ENCODE results near the gene NTM.
"Not testable (repeated sequence)": the region's sequence is repeated elsewhere in the genome, so short reads cannot be mapped to it uniquely, and the experiment has no call there.

Gene NTM

GRCh38 chr11:131465039-131465438, 94.6 kb downstream of the NTM start:
- no peak for DNase-seq

GRCh38 chr11:131465746-131466145, 95.3 kb downstream of the NTM start:
- no peak for DNase-seq

- no peak for DNase-seq
Measured at GRCh38 chr11:131467645-131468394, 97.4 kb downstream of the NTM start.

- DNase-seq = no peak
Measured at GRCh38 chr11:131468565-131468964, 98.2 kb downstream of the NTM start.

GRCh38 chr11:131470216-131470925, 100.0 kb downstream of the NTM start:
- no peak for DNase-seq

GRCh38 chr11:131471976-131472375, 101.6 kb downstream of the NTM start:
- DNase-seq = no peak

- DNase-seq = no peak
Measured at GRCh38 chr11:131474947-131475346, 104.5 kb downstream of the NTM start.

GRCh38 chr11:131476266-131476665, 105.9 kb downstream of the NTM start:
- no peak for DNase-seq

- no peak for DNase-seq
Measured at GRCh38 chr11:131478341-131478740, 107.9 kb downstream of the NTM start.

- no peak for DNase-seq
Measured at GRCh38 chr11:131481303-131481702, 110.9 kb downstream of the NTM start.

- no peak for DNase-seq
Measured at GRCh38 chr11:131481971-131482370, 111.6 kb downstream of the NTM start.

GRCh38 chr11:131483453-131483852, 113.0 kb downstream of the NTM start:
- DNase-seq = no peak

- DNase-seq = no peak
Measured at GRCh38 chr11:131483877-131484276, 113.5 kb downstream of the NTM start.

GRCh38 chr11:131486100-131486499, 115.7 kb downstream of the NTM start:
- DNase-seq = no peak

GRCh38 chr11:131486937-131487635, 116.7 kb downstream of the NTM start:
- no peak for DNase-seq

GRCh38 chr11:131488238-131488637, 117.8 kb downstream of the NTM start:
- DNase-seq = no peak

GRCh38 chr11:131491503-131491902, 121.1 kb downstream of the NTM start:
- no peak for DNase-seq

- no peak for DNase-seq
Measured at GRCh38 chr11:131495423-131495822, 125.0 kb downstream of the NTM start.

- not testable (repeated sequence) for DNase-seq
Measured at GRCh38 chr11:131497686-131498085, 127.3 kb downstream of the NTM start.

GRCh38 chr11:131498631-131499160, 128.3 kb downstream of the NTM start:
- no peak for DNase-seq

GRCh38 chr11:131499199-131499598, 128.8 kb downstream of the NTM start:
- DNase-seq = no peak

GRCh38 chr11:131503017-131503416, 132.6 kb downstream of the NTM start:
- no peak for DNase-seq

- no peak for DNase-seq
Measured at GRCh38 chr11:131504199-131504949, 134.0 kb downstream of the NTM start.
